GM21423 (cell line): ENCODE data around the gene CBFA2T3.
A peak's percentile ranks its signal among the peaks of the same experiment; 100 is the strongest.
"Not testable (repeated sequence)": the region's sequence is repeated elsewhere in the genome, so short reads cannot be mapped to it uniquely, and the experiment has no call there.

ENCODE experiments used
- ATAC-seq: cut with Tn5 transposase; IDR thresholded peaks from one replicate; pipeline ENCODE4 v1.9.1; 2021; ENCODE audit warnings: mild to moderate bottlenecking, moderate library complexity; ENCODE audit not compliant: unreplicated experiment

The CBFA2T3 gene

GRCh38 chr16:88977018-88977811 is at the start of gene CBFA2T3:
CBFA2T3 (minus strand) TSS chr16:88977207; CDS start chr16:88976807, 400 bp downstream.
- peak; percentile 22 for ATAC-seq

GRCh38 chr16:89026121-89026612 is 49.2 kb upstream of the CBFA2T3 start:
- peak; percentile 80 for ATAC-seq

DNA sequence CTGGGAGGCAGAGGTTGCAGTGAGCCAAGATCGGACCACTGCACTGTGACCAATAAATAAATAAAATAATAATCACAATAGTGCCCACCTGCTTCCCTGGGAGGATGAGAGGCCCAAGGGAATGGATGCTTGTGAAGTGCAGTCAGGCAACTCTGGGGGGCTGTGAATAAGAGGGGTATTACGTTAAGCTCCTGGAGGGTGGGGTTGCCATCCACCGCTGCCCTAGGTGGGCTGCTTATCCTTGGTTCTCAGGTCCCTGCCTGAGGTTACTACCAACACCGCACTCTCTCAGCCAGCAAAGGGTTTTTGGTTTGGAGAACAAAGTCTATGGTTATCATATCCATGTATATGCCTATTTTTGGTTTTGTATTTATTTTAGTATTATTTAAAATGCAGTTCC is 48.6 kb upstream of the CBFA2T3 start:
- ATAC-seq = no peak

- ATAC-seq = no peak
Measured at GRCh38 chr16:89024546-89025060, 47.6 kb upstream of the CBFA2T3 start.

DNA sequence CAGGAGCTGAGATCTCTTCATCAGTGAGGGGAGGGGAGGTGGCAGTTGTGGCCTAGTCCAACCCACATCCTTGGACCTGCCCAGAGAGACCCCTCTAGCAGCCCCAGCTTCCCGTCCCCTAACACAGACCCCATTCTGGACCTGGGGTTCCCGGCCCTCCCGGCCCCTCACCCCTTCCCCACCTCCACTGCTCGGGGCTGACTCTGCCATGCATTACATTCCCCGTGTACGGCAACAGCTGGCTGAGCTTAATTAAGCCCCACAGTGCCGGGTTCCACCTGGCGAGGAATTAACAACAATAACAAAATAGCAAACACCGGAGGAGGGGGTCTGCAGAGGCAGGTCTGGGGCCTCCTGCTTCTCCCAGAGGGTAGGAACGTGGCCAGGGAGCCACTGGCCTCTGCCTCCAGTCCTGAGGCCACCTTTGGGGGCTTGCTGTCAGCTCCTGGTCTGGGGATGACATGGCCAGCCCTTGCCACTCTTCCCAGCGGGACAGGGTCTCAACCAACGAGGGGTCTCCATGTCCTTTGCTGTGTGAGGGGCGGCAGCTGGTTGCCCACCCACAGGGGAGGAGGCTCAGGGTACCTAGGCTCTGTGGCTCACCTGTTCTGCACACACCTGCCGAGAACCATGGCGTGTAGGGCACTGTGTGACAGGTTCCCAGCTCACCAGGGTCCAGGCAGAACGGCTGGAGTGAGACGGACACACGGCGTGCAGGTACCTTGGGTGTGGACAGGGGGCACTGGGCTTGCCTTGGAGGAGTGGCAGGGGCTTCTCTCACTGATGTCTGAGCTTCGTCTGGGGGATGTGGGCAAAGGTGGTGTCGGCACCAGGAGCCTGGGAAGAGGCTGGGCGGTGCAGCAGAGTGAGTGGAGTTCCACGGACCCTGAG is 46.9 kb upstream of the CBFA2T3 start:
- no peak for ATAC-seq

DNA sequence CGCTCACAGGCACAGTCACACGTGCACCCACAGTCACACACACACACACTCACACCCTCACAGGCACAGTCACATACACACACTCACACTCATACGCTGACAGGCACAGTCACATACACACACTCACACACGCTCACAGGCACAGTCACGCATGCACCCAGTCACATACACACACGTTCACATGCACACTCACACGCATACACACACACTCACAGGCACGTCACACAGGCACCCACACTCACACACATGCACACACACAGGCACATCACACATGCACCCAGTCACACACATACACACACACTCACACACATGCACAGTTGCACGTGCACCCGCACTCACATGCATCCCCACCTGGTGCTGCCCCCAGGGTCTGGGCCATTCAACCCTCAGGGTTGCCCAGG is 46.1 kb upstream of the CBFA2T3 start:
- no peak for ATAC-seq

GRCh38 chr16:89022051-89022836 is 45.2 kb upstream of the CBFA2T3 start:
- no peak for ATAC-seq

DNA sequence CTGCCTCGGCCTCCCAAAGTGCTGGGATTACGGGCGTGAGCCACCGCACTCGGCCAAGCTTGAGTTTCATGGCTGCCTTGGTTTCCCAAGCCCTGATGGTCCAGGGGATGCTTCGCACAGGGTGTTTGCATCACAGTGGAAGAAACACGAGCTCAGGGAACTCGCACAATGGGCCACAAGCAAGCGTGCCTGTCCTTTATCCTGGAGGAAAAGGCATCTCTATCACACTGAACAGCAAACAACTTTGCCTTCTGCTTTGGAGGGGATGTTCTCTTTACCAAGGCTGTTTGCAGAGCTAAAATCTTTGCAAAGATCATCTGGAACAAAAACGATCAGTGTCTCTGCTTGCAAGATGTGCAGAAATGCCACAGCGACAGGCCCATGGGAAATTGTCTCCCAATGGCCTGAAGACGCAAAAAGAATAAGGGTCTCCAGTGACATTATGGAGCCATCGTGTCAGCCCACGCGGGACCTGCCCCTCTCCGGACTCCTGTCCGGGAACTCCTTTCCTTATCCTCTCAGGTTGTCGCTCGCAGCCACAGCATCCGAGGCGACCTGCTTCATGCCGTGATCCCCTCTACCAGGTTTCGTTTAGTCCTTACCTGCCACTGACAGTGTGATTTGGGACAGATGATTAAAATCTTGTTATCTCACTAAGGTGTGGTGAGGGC is 44.1 kb upstream of the CBFA2T3 start:
- ATAC-seq = no peak

- no peak for ATAC-seq
Measured at GRCh38 chr16:89020068-89020924, 43.3 kb upstream of the CBFA2T3 start.

- no peak for ATAC-seq
Measured at GRCh38 chr16:89019511-89019910, 42.5 kb upstream of the CBFA2T3 start.

DNA sequence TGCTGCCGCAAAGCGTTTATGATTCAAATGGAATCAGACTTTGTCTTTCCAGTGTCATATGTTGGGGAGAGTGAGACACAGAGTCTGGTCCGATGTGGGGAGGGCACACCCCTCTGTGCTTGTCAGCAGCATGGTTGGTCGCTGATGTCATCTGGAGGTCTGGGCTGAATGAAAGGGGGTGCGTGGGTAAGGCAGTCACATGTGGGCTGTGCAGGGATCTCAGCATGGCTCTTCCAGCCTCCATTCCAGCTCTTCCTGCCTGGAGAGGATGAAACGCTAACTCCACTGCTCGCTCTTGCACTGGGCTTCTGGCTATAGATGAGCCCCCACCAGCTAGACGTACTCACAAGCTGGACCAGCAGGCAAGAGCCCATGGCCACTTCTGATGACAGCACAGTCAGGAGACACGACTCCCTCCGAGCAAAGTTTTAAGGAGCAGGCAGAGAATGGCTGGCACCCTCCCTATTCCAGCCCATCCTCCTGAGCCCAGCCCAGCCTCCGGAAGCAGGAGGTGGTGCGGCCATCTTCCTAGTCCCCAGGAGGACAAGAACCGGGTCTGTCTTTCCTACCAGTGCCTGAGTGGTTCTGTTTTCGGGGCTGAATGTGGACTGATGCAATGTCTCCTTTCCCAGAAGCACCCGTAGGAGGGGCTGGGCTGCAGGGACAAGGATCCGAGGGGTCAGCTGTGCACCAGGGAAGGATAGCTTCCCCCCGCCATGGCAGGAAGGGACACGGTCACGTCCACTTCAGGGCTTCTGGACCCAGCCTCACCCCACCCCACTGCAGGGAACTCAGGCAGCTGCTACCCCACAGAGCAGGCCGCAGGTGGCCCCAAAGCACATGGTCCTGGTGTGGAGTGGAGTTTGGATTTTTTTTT is 41.5 kb upstream of the CBFA2T3 start:
- no peak for ATAC-seq

GRCh38 chr16:89017543-89018281 is 40.7 kb upstream of the CBFA2T3 start:
- ATAC-seq = no peak

DNA sequence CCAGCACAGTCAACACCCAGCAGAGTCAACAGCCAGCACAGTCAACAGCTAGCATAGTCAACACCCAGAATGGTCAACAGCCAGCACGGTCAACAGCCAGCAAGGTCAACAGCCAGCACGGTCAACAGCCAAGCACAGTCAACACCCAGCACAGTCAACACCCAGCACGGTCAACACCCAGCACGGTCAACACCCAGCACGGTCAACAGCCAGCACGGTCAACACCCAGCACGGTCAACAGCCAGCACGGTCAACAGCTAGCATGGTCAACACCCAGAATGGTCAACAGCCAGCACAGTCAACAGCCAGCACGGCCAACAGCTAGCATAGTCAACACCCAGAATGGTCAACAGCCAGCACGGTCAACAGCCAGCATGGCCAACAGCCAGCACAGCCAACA is 39.6 kb upstream of the CBFA2T3 start:
- ATAC-seq = not testable (repeated sequence)

DNA sequence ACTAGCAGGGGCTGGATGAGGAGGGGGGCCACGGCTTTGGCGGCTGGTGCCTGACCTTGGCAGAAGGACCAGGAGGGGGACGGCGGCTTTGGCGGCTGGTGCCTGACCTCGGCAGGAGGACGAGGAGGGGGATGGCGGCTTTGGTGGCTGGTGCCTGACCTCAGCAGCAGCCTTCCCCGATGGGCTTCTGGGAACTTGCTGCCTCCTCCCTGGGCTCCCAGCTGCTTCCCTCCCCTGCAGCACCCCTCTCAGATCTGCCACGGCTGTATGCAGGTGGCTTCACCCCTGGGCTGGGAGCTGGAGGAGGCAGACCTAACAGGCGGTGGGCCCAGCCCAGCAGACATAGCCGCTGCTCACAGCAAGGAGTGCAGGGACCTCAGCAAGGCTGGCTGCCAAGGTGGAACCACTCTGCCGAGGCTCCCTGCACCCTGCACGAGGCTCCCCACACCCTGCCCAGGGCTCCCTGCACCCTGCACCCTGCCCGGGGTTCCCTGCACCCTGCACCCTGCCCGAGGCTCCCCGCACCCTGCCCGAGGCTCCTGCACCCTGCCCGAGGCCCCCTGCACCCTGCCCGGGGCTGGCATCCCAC is 38.4 kb upstream of the CBFA2T3 start:
- no peak for ATAC-seq

GRCh38 chr16:89014403-89015230 is 37.6 kb upstream of the CBFA2T3 start:
- ATAC-seq = no peak

GRCh38 chr16:89013692-89014402 is 36.8 kb upstream of the CBFA2T3 start:
- ATAC-seq = no peak
